Transverse colon (tissue), 4 donors: ENCODE data around the gene PGLYRP2.

Experiments
- EP300 ChIP-seq: sonication (generic); formaldehyde crosslinking; IDR thresholded peaks from one replicate; pipeline ENCODE4 v1.6.1; 2017; ENCODE audit warnings: antibody characterized with exemption, low read depth
- POLR2A ChIP-seq: fragments of 450-650 bp; IDR thresholded peaks from one replicate; pipeline ENCODE4 v1.6.1; 2016; ENCODE audit warnings: antibody characterized with exemption, mild to moderate bottlenecking, moderate library complexity
- POLR2AphosphoS5 ChIP-seq, 3 donors: sonication (generic); formaldehyde crosslinking; IDR thresholded peaks; one replicate each; pipeline ENCODE4 v1.6.1; 2016; ENCODE audit warnings: antibody characterized with exemption in 3 of 3
- TF ChIP-seq, protein P1 (sequence below), 5 experiments: fragments of 200-600 bp in 3 of 5; fragments of 450-650 bp in 2 of 5; sonication (generic) in 3 of 5; IDR thresholded peaks; 1 replicate in 2 of 5; 2 replicates in 3 of 5; pipeline ENCODE4 v1.5.1; 2016 to 2017; ENCODE audit warnings: antibody characterized with exemption in 5 of 5, inconsistent platforms in 3 of 5, mild to moderate bottlenecking in 2 of 5, moderate library complexity in 1 of 5

DNA sequence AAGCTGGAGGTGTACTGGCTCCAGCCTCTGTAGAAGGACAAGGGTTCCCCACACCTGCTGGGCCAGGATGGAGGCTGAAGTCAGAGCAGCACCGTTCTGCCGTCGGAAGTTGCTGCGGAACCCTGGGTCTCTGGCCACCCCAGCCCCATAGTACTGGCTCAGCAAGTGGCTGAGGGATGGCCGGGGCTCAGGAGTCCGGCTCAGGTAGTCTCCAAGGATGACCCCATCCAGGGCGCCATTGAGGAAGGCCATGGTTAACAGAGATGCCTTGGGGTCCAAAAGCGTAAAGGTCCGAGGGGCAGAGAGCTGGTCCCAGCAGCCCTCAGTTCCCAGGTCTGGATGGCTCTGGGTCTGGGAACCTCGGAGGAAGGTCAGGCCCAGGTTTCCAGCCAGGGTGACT is 3.7 kb downstream of the PGLYRP2 start:
- TF ChIP-seq EP300 (no peak), POLR2AphosphoS5 (IDR thresholded peaks at IDR 0.05) (no peak), POLR2A (no peak)
- TF ChIP-seq, protein P1, sequence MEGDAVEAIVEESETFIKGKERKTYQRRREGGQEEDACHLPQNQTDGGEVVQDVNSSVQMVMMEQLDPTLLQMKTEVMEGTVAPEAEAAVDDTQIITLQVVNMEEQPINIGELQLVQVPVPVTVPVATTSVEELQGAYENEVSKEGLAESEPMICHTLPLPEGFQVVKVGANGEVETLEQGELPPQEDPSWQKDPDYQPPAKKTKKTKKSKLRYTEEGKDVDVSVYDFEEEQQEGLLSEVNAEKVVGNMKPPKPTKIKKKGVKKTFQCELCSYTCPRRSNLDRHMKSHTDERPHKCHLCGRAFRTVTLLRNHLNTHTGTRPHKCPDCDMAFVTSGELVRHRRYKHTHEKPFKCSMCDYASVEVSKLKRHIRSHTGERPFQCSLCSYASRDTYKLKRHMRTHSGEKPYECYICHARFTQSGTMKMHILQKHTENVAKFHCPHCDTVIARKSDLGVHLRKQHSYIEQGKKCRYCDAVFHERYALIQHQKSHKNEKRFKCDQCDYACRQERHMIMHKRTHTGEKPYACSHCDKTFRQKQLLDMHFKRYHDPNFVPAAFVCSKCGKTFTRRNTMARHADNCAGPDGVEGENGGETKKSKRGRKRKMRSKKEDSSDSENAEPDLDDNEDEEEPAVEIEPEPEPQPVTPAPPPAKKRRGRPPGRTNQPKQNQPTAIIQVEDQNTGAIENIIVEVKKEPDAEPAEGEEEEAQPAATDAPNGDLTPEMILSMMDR (IDR thresholded peaks at IDR 0.05) = no peak
